SK-N-SH treated with all-trans-retinoic acid at 6 μM for 48 hours (cell line): ENCODE measurements around the gene UNCX.

Experiments
- ATAC-seq: fragments of 200-7000 bp; cut with Tn5 transposase; 3 replicates; pipeline ENCODE4 v1.9.1; 2020; ENCODE audit warnings: mild to moderate bottlenecking, moderate library complexity
- ARNTL ChIP-seq: fragments of 450-650 bp; formaldehyde crosslinking; IDR thresholded peaks from 2 replicates; pipeline ENCODE4 v1.5.0; 2020; ENCODE audit warnings: low read depth, mild to moderate bottlenecking, moderate library complexity, borderline replicate concordance
- BACH2 ChIP-seq: fragments of 250-450 bp; sonication (Bioruptor Pico); IDR thresholded peaks from 2 replicates; pipeline ENCODE4 v1.9.0; 2021; ENCODE audit warnings: mild to moderate bottlenecking, borderline replicate concordance
- CREB5 ChIP-seq: fragments of 250-450 bp; sonication (Bioruptor Pico); IDR thresholded peaks from 2 replicates; pipeline ENCODE4 v1.5.1; 2020; ENCODE audit warnings: low read depth, mild to moderate bottlenecking, moderate library complexity
- CSDC2 ChIP-seq: fragments of 250-450 bp; sonication (Bioruptor Pico); IDR thresholded peaks from 2 replicates; pipeline ENCODE4 v1.5.0; 2020; ENCODE audit warnings: mild to moderate bottlenecking, moderate library complexity
- CSRNP3 ChIP-seq: fragments of 250-450 bp; sonication (Bioruptor Pico); IDR thresholded peaks from 2 replicates; pipeline ENCODE4 v1.5.1; 2021; ENCODE audit warnings: mild to moderate bottlenecking, moderate library complexity
- ESRRG ChIP-seq: fragments of 250-450 bp; sonication (Bioruptor Pico); IDR thresholded peaks from 2 replicates; pipeline ENCODE4 v1.6.1; 2021; ENCODE audit warnings: mild to moderate bottlenecking
- GLIS3 ChIP-seq: fragments of 250-450 bp; sonication (Bioruptor Pico); IDR thresholded peaks from 2 replicates; pipeline ENCODE4 v1.5.0; 2020; ENCODE audit warnings: mild to moderate bottlenecking, moderate library complexity
- ISL1 ChIP-seq: fragments of 250-450 bp; sonication (Bioruptor Pico); IDR thresholded peaks from 2 replicates; pipeline ENCODE4 v2.1.2; 2022; ENCODE audit warnings: mild to moderate bottlenecking, moderate library complexity
- OSR1 ChIP-seq: fragments of 250-450 bp; sonication (Bioruptor Pico); IDR thresholded peaks from 2 replicates; pipeline ENCODE4 v1.8.0; 2022; ENCODE audit warnings: moderate library complexity, mild to moderate bottlenecking, inconsistent platforms
- PATZ1 ChIP-seq: fragments of 250-450 bp; sonication (Bioruptor Pico); IDR thresholded peaks from 2 replicates; pipeline ENCODE4 v1.8.0; 2020; ENCODE audit warnings: mild to moderate bottlenecking, moderate library complexity, borderline replicate concordance
- POU6F1 ChIP-seq: fragments of 250-450 bp; sonication (Bioruptor Pico); IDR thresholded peaks from 2 replicates; pipeline ENCODE4 v1.8.0; 2021; ENCODE audit warnings: low read depth, mild to moderate bottlenecking, moderate library complexity, borderline replicate concordance
- PPARA ChIP-seq: fragments of 250-450 bp; sonication (Bioruptor Pico); IDR thresholded peaks from 2 replicates; pipeline ENCODE4 v1.5.0; 2020; ENCODE audit warnings: mild to moderate bottlenecking, borderline replicate concordance
- RARB ChIP-seq: fragments of 250-450 bp; sonication (Bioruptor Pico); IDR thresholded peaks from 2 replicates; pipeline ENCODE4 v1.8.0; 2021; ENCODE audit warnings: mild to moderate bottlenecking, moderate library complexity
- SNAI2 ChIP-seq: fragments of 250-450 bp; sonication (Bioruptor Pico); IDR thresholded peaks from 2 replicates; pipeline ENCODE4 v1.5.0; 2020; ENCODE audit warnings: mild to moderate bottlenecking, moderate library complexity
- TCF4 ChIP-seq: fragments of 250-450 bp; sonication (Bioruptor Pico); IDR thresholded peaks from 2 replicates; pipeline ENCODE4 v1.8.0; 2021; ENCODE audit warnings: mild to moderate bottlenecking, moderate library complexity, borderline replicate concordance
- TOX ChIP-seq: fragments of 250-450 bp; sonication (Bioruptor Pico); IDR thresholded peaks from 2 replicates; pipeline ENCODE4 v1.8.0; 2021; ENCODE audit warnings: mild to moderate bottlenecking, moderate library complexity, borderline replicate concordance
- ZC3H10 ChIP-seq: fragments of 250-450 bp; sonication (Bioruptor Pico); IDR thresholded peaks from 2 replicates; pipeline ENCODE4 v1.5.1; 2021; ENCODE audit warnings: mild to moderate bottlenecking, moderate library complexity
- ZFP3 ChIP-seq: fragments of 250-450 bp; sonication (Bioruptor Pico); IDR thresholded peaks from 2 replicates; pipeline ENCODE4 v1.5.0; 2020; ENCODE audit warnings: mild to moderate bottlenecking, moderate library complexity
- ZFP30 ChIP-seq: fragments of 450-650 bp; formaldehyde crosslinking; IDR thresholded peaks from 2 replicates; pipeline ENCODE4 v1.5.0; 2022; ENCODE audit warnings: mild to moderate bottlenecking, moderate library complexity
- ZNF565 ChIP-seq: fragments of 450-650 bp; formaldehyde crosslinking; conservative IDR thresholded peaks from 2 replicates; pipeline ENCODE4 v1.5.0; 2020; ENCODE audit warnings: low read depth, mild to moderate bottlenecking, moderate library complexity
- ZNF70 ChIP-seq: fragments of 450-650 bp; formaldehyde crosslinking; IDR thresholded peaks from 2 replicates; pipeline ENCODE4 v1.5.0; 2020; ENCODE audit warnings: mild to moderate bottlenecking, moderate library complexity
- ZNF8 ChIP-seq: fragments of 450-650 bp; formaldehyde crosslinking; IDR thresholded peaks from 2 replicates; pipeline ENCODE4 v1.5.0; 2020; ENCODE audit warnings: mild to moderate bottlenecking, moderate library complexity

The UNCX gene

GRCh38 chr7:1282679-1283078 is 50.0 kb downstream of the UNCX start:
- ATAC-seq, result no peak
- TF ChIP-seq RARB (CRISPR knock-in tag), result no peak
- no peak for TF ChIP-seq PATZ1 (CRISPR knock-in tag)
- no peak for TF ChIP-seq ZNF70
- TF ChIP-seq ZFP30 (CRISPR knock-in tag), result no peak
- TF ChIP-seq CREB5 (CRISPR knock-in tag), result no peak
- TF ChIP-seq TOX (CRISPR knock-in tag), result no peak
- TF ChIP-seq ZNF565 (CRISPR knock-in tag), result no peak
- no peak for TF ChIP-seq ESRRG (CRISPR knock-in tag)
- TF ChIP-seq POU6F1 (CRISPR knock-in tag), result no peak
- TF ChIP-seq CSRNP3 (CRISPR knock-in tag), result no peak
- no peak for TF ChIP-seq CSDC2 (CRISPR knock-in tag)
- TF ChIP-seq ISL1 (CRISPR knock-in tag), result no peak
- no peak for TF ChIP-seq ZC3H10 (CRISPR knock-in tag)
- TF ChIP-seq ZNF8 (CRISPR knock-in tag), result no peak
- no peak for TF ChIP-seq ARNTL (CRISPR knock-in tag)
- TF ChIP-seq BACH2 (CRISPR knock-in tag), result no peak
- TF ChIP-seq TCF4 (CRISPR knock-in tag), result no peak
- TF ChIP-seq ZFP3 (CRISPR knock-in tag), result no peak
- TF ChIP-seq, all 23 proteins: peak for 0

GRCh38 chr7:1283337-1283736 is 50.7 kb downstream of the UNCX start:
- no peak for TF ChIP-seq CSRNP3 (CRISPR knock-in tag)
- no peak for TF ChIP-seq POU6F1 (CRISPR knock-in tag)
- TF ChIP-seq BACH2 (CRISPR knock-in tag), result no peak
- TF ChIP-seq ZC3H10 (CRISPR knock-in tag), result no peak
- TF ChIP-seq SNAI2 (CRISPR knock-in tag), result no peak
- TF ChIP-seq ZNF8 (CRISPR knock-in tag), result no peak
- no peak for ATAC-seq

GRCh38 chr7:1283941-1284742 is 51.5 kb downstream of the UNCX start:
- no peak for ATAC-seq
- TF ChIP-seq OSR1, result no peak
- TF ChIP-seq ESRRG (CRISPR knock-in tag), result no peak
- no peak for TF ChIP-seq CSDC2 (CRISPR knock-in tag)
- TF ChIP-seq TOX (CRISPR knock-in tag), result no peak
- no peak for TF ChIP-seq ZFP30 (CRISPR knock-in tag)
- TF ChIP-seq ZNF8 (CRISPR knock-in tag), result no peak
- no peak for TF ChIP-seq PPARA (CRISPR knock-in tag)
- no peak for TF ChIP-seq GLIS3 (CRISPR knock-in tag)
- no peak for TF ChIP-seq CREB5 (CRISPR knock-in tag)
- TF ChIP-seq PATZ1 (CRISPR knock-in tag), result no peak
- no peak for TF ChIP-seq ZFP3 (CRISPR knock-in tag)
- TF ChIP-seq TCF4 (CRISPR knock-in tag), result no peak
- TF ChIP-seq ZNF565 (CRISPR knock-in tag), result no peak
- no peak for TF ChIP-seq ARNTL (CRISPR knock-in tag)
